GM13976 (cell line): Measurements from ENCODE around the gene GORAB.

ENCODE experiments used
- DNase-seq: peaks from one replicate; pipeline ENCODE4 v3.0.0; 2012; ENCODE audit warnings: low spot score
- in situ Hi-C: fragments of 300-500 bp; cut with MboI; formaldehyde crosslinking; loops from one replicate; pipeline ENCODE4 v1.12.0; 2022; ENCODE audit warnings: low sequenced_read_pairs, mixed read lengths, inconsistent platforms; ENCODE audit not compliant: unreplicated experiment
- TF ChIP-seq, protein P1 (sequence below): IDR thresholded peaks from 2 replicates; pipeline ENCODE4 v1.5.1; 2012; ENCODE audit warnings: borderline replicate concordance, mild to moderate bottlenecking; ENCODE audit not compliant: insufficient read depth; ENCODE audit errors: extremely low read depth, missing control alignments, control extremely low read depth

GORAB gene

DNA sequence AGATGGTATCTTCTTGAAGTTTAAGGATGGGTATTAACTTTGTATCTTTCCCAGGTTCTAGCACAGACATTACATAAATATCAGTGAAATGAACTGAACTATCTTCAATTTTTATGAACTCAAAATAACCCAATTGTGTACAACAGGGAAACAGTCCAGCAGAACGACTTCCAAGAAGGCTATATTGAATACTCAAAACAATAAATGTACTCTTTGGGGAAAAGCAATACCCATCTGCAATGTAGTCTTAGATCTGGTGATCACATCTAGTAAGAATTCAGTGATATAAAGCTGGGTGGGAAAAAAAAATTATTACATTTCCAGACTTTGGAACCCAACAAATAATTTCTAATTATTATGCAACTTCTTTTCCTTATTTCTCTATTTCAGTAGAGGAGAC is 33.1 kb upstream of the GORAB start:
- DNase-seq = no peak
- in situ Hi-C loops = no loop called here
- TF ChIP-seq, protein P1, sequence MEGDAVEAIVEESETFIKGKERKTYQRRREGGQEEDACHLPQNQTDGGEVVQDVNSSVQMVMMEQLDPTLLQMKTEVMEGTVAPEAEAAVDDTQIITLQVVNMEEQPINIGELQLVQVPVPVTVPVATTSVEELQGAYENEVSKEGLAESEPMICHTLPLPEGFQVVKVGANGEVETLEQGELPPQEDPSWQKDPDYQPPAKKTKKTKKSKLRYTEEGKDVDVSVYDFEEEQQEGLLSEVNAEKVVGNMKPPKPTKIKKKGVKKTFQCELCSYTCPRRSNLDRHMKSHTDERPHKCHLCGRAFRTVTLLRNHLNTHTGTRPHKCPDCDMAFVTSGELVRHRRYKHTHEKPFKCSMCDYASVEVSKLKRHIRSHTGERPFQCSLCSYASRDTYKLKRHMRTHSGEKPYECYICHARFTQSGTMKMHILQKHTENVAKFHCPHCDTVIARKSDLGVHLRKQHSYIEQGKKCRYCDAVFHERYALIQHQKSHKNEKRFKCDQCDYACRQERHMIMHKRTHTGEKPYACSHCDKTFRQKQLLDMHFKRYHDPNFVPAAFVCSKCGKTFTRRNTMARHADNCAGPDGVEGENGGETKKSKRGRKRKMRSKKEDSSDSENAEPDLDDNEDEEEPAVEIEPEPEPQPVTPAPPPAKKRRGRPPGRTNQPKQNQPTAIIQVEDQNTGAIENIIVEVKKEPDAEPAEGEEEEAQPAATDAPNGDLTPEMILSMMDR = no peak

DNA sequence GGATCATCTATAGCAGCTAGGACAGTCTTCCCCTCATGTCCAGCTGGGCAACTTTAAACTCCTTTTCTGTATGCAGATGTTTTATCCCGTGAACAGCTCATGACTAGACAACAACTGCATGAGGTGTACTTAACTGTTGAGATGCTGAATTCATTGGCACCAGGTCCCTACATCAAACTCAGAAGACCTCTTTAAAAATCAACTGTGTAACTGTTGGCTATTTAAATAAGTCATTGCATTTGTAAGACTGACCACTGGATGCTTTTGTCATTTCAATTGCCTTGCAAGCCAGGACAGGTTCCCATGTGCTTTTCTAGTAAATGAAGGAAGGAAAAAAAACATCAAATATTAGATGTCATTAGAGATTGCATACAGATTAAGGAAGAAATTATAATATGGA is 28.3 kb upstream of the GORAB start:
- in situ Hi-C loops = no loop called here

DNA sequence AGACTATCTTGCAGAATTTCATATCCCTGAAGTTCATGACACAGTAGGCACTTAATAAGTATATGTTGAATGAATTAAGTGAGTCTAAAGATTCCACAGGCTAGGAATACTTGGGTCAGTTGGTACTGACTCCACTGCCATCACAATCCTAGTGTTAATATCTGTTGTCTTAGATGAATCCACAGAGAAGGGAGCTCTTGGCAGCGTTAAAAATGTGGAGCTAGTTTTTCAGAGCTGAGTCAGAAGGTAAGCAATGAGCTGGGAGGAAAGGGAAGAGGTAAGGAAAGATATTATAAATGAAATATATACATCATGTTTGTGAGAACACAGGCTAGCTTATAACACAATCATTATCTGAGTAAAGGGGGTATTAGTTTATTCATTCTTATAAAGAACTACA is 21.8 kb upstream of the GORAB start:
- DNase-seq = no peak
- TF ChIP-seq, protein P1 = no peak
- in situ Hi-C loops = no loop called here

More for the DNA sequence above, 28.3 kb upstream of the GORAB start:
- TF ChIP-seq, protein P1 = no peak
- no peak for DNase-seq

DNA sequence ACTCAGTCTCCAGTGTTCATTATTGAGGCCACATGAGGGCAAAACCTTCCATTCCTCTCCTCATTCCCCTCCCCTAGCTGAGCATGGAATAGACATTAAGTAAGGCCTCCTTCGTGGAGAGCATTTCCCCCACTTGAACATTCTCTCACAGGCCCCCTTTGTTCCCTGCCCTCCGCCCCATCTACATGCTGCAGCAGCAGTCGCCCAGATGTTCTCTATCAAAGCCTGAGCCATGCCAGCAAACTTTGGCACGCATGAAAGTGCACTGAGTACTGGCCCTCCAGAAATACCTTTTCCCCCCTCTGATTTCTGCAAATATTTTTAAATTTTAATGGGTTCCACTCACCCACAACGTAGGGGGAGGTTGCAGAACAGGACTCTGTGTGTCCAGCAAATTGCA is 20.9 kb upstream of the GORAB start:
- TF ChIP-seq, protein P1 = no peak
- in situ Hi-C loops = no loop called here
- no peak for DNase-seq

DNA sequence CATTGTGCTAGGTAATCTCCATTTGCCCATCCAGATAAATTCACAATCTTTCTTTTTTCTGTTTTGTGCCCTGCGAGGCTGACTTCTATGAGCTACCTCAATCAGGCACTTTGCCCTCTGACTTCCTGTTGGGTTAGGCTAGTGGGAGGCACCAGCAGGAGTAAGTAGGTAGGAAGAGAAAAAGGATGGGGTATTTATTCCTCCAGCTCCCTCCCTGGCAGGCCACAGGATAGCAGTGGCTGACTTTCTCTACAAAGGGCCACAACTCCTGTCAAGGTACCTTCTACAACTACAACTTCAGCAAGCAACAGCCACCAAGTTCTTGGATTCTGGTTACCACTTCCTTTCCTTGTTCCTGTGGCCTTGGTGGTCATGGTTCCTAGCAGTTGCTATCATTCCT is 18.8 kb upstream of the GORAB start:
- TF ChIP-seq, protein P1 = no peak
- no peak for DNase-seq
- in situ Hi-C loops = no loop called here

DNA sequence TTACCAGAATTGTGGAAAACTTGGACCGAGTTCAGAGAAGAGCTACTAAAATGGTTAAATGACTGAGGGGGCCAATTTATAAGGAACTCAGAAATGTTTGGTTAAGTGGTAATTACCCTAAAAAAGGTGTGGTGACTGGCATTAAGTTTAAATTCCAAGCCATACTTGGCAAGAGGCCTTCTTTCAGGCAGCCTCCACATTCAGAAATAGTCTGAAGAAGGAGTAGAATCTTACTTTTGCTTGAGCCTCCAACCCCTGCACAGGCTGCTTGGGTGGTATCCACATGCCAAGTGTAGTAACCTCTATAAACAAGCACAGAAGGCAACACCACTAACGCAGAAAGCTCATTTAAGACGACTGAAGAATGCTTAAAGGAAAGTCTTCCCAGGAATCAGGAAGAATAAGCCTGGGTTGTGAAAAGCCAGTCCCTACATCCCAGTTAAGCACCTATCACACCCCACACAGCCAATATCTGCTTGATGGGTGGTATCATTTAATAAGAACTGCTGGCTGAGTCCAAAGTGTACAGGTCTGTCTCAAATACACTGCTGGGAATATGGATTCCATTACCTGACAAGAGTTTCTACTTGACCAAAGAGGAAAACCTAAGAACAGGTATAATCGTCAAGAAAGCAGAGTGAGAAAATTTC is 13.7 kb upstream of the GORAB start:
- in situ Hi-C loops = no loop called here
- DNase-seq = no peak
- TF ChIP-seq, protein P1 = no peak
